Ishikawa (cell line): Measurements from ENCODE around the gene TARBP1.

Experiments
- CEBPB ChIP-seq: IDR thresholded peaks from 2 replicates; pipeline ENCODE4 v1.6.1; 2012
- CREB1 ChIP-seq: IDR thresholded peaks from 2 replicates; pipeline ENCODE4 v1.6.1; 2012; ENCODE audit warnings: low read depth
- EGR1 ChIP-seq: IDR thresholded peaks from 2 replicates; pipeline ENCODE4 v1.6.1; 2012
- EP300 ChIP-seq: IDR thresholded peaks from 2 replicates; pipeline ENCODE4 v1.6.1; 2012; ENCODE audit warnings: borderline replicate concordance
- FOXM1 ChIP-seq: IDR thresholded peaks from 2 replicates; pipeline ENCODE4 v1.6.1; 2012; ENCODE audit warnings: low read depth, borderline replicate concordance
- NFIC ChIP-seq: IDR thresholded peaks from 2 replicates; pipeline ENCODE4 v1.6.1; 2012
- RAD21 ChIP-seq: IDR thresholded peaks from 2 replicates; pipeline ENCODE4 v1.6.1; 2012; ENCODE audit warnings: low read depth
- TAF1 ChIP-seq: IDR thresholded peaks from 2 replicates; pipeline ENCODE4 v1.6.1; 2012; ENCODE audit warnings: low read depth, mild to moderate bottlenecking
- TCF12 ChIP-seq: IDR thresholded peaks from 2 replicates; pipeline ENCODE4 v1.6.1; 2012; ENCODE audit warnings: low read depth
- TEAD4 ChIP-seq: IDR thresholded peaks from 2 replicates; pipeline ENCODE4 v1.6.1; 2012
- YY1 ChIP-seq: IDR thresholded peaks from 2 replicates; pipeline ENCODE4 v1.6.1; 2012; ENCODE audit warnings: low read depth
- ZBTB7A ChIP-seq: IDR thresholded peaks from 2 replicates; pipeline ENCODE4 v1.6.1; 2012; ENCODE audit warnings: low read depth
- TF ChIP-seq, protein P1 (sequence below): IDR thresholded peaks from 2 replicates; pipeline ENCODE4 v1.6.1; 2012
- TF ChIP-seq, protein P2 (sequence below): IDR thresholded peaks from 2 replicates; pipeline ENCODE4 v1.6.1; 2012
- TF ChIP-seq, protein P3 (sequence below): IDR thresholded peaks from 2 replicates; pipeline ENCODE4 v1.6.1; 2012; ENCODE audit warnings: low read depth, mild to moderate bottlenecking

The TARBP1 gene

DNA sequence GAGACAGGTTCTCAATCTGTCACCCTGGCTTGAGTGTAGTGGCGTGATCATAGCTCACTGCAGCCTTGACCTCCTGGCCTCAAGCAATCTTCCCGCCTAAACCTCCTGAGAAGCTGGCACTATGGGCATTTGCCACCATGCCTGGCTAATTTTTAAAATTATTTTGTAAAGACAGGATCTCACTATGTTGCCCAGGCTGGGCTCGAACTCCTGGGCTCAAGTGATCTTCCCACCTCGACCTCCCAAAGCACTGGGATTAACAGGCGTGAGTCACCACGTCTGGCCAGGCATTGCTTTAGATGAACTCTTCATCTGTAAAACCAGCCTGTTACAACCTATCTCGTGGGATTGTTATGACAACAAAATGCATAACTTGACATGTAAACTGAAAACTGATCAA, 103.3 kb downstream of the TARBP1 start:
- TF ChIP-seq FOXM1 (no peak), NFIC (no peak), ZBTB7A (no peak), CREB1 (no peak), CEBPB (no peak), TEAD4 (no peak), TAF1 (no peak), EGR1 (no peak), EP300 (no peak), TCF12 (no peak), RAD21 (no peak), YY1 (no peak)
- TF ChIP-seq, protein P1, sequence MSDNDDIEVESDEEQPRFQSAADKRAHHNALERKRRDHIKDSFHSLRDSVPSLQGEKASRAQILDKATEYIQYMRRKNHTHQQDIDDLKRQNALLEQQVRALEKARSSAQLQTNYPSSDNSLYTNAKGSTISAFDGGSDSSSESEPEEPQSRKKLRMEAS = no peak
- TF ChIP-seq, protein P2, sequence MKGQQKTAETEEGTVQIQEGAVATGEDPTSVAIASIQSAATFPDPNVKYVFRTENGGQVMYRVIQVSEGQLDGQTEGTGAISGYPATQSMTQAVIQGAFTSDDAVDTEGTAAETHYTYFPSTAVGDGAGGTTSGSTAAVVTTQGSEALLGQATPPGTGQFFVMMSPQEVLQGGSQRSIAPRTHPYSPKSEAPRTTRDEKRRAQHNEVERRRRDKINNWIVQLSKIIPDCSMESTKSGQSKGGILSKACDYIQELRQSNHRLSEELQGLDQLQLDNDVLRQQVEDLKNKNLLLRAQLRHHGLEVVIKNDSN = no peak
- TF ChIP-seq, protein P3, sequence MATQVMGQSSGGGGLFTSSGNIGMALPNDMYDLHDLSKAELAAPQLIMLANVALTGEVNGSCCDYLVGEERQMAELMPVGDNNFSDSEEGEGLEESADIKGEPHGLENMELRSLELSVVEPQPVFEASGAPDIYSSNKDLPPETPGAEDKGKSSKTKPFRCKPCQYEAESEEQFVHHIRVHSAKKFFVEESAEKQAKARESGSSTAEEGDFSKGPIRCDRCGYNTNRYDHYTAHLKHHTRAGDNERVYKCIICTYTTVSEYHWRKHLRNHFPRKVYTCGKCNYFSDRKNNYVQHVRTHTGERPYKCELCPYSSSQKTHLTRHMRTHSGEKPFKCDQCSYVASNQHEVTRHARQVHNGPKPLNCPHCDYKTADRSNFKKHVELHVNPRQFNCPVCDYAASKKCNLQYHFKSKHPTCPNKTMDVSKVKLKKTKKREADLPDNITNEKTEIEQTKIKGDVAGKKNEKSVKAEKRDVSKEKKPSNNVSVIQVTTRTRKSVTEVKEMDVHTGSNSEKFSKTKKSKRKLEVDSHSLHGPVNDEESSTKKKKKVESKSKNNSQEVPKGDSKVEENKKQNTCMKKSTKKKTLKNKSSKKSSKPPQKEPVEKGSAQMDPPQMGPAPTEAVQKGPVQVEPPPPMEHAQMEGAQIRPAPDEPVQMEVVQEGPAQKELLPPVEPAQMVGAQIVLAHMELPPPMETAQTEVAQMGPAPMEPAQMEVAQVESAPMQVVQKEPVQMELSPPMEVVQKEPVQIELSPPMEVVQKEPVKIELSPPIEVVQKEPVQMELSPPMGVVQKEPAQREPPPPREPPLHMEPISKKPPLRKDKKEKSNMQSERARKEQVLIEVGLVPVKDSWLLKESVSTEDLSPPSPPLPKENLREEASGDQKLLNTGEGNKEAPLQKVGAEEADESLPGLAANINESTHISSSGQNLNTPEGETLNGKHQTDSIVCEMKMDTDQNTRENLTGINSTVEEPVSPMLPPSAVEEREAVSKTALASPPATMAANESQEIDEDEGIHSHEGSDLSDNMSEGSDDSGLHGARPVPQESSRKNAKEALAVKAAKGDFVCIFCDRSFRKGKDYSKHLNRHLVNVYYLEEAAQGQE = no peak

DNA sequence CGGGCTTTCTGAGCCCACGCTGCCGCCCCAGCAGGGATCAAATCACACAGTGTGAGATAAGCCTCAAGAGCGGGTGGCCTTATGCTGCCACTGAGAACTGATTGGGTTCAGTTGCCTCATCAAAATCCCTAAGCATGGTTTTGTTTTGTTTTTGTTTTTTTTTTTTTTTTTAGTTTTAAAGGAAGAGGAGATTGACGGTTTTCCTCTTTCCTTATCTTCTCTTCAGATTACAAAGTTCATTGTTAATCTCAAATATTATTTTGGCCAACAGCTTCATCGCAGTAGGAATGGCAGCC, 105.1 kb downstream of the TARBP1 start:
- TF ChIP-seq, protein P2 = no peak
- TF ChIP-seq FOXM1 (no peak), TEAD4 (no peak), YY1 (no peak), TAF1 (no peak), TCF12 (no peak), NFIC (no peak), EGR1 (no peak), CEBPB (no peak), CREB1 (no peak), ZBTB7A (no peak), RAD21 (no peak), EP300 (no peak)
- TF ChIP-seq, protein P1 = no peak
- TF ChIP-seq, protein P3 = no peak

DNA sequence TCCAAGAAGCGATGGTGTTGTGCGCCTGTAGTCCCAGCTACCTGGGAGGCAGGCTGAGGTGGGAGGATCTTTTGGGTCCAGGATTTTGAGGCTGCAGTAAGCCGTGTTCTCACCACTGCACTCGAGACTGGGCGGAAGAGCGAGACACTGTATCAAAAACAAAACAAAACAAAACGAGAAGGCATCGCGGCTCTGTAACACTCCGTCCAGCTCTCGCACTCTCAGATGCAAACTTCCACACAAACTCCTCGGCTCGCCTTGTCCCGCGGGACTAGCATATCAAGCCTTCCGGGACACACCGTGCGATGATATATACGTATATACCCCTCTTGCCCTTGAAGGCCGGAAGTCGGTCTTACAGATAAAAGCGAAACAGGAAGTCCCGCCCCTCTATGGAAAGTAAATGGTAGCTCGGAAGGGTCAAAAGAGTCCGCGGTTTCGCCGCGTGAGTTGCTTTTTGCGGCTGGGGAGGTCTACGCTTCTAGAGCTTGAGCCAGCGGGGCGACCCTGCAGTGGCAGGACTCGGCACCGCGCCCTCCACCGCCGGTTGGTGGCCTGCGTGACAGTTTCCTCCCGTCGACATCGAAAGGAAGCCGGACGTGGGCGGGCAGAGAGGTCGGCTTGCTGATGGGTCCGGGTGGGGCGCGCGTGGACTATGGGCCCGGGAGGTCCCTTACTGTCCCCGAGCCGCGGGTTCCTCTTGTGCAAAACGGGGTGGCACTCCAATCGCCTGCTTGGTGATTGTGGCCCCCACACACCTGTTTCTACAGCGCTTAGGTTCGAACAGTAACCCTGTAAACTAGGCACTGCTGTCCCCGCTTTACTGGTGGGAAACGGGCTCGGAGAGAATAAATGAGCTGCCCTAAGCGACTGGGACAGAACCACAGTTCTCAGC, 105.7 kb downstream of the TARBP1 start, which contains the start of gene COA6:
COA6 (plus strand) TSS at position 393 of the 895 bp plus-strand sequence; CDS start at position 404, 11 bp downstream.
- TF ChIP-seq CEBPB (no peak), RAD21 (no peak), TCF12 (no peak; the same call in 1 of the 2 replicates), FOXM1 (no peak), TEAD4 (no peak), TAF1 (peak; percentile 65), CREB1 (peak; percentile 49; the same call in 1 of the 2 replicates), EGR1 (peak; percentile 95), EP300 (no peak), NFIC (no peak), YY1 (peak; percentile 65; the same call in 1 of the 2 replicates), ZBTB7A (no peak)
- TF ChIP-seq, protein P3 = no peak
- TF ChIP-seq, protein P2 = peak; percentile 20; the same call in 1 of the 2 replicates
- TF ChIP-seq, protein P1 = peak; percentile 55
